SK-N-MC (cell line): ENCODE data around the gene BHLHE40.

Source experiments
- DNase-seq: peaks from one replicate; pipeline ENCODE4 v3.0.0-alpha.2; 2011; ENCODE audit warnings: low read depth, low spot score
- H3K27ac ChIP-seq: fragments of 200-600 bp; sonication (generic); 2 replicates; pipeline ENCODE4 v1.5.1; 2016; ENCODE audit warnings: mixed run types
- H3K36me3 ChIP-seq: fragments of 200-600 bp; sonication (generic); 2 replicates; pipeline ENCODE4 v1.6.1; 2017; ENCODE audit warnings: antibody characterized with exemption, low read length, mixed read lengths; ENCODE audit not compliant: insufficient read depth
- H3K4me3 ChIP-seq: fragments of 200-600 bp; sonication (generic); 2 replicates; pipeline ENCODE4 v1.5.1; 2016
- H3K9ac ChIP-seq: fragments of 200-600 bp; sonication (generic); 2 replicates; pipeline ENCODE4 v1.8.0; 2017; ENCODE audit warnings: mixed run types, mixed read lengths; ENCODE audit not compliant: insufficient read length
- H3K9me3 ChIP-seq: fragments of 200-600 bp; sonication (generic); 2 replicates; pipeline ENCODE4 v1.6.1; 2017; ENCODE audit warnings: low read depth, mild to moderate bottlenecking, antibody characterized with exemption, low read length, moderate library complexity, mixed read lengths
- EZH2 ChIP-seq: fragments of 200-600 bp; sonication (generic); IDR thresholded peaks from one replicate; pipeline ENCODE4 v1.6.1; 2017; ENCODE audit warnings: antibody characterized with exemption
- FOXP2 ChIP-seq: optimal IDR thresholded peaks from 2 replicates; pipeline ENCODE3; 2011; ENCODE audit warnings: mild to moderate bottlenecking, moderate library complexity; ENCODE audit not compliant: insufficient read depth; ENCODE audit errors: extremely low read length, control extremely low read depth
- POLR2AphosphoS5 ChIP-seq: IDR thresholded peaks from 2 replicates; pipeline ENCODE4 v1.6.1; 2012; ENCODE audit warnings: mild to moderate bottlenecking, low read depth, low read length, borderline replicate concordance

The BHLHE40 gene

DNA sequence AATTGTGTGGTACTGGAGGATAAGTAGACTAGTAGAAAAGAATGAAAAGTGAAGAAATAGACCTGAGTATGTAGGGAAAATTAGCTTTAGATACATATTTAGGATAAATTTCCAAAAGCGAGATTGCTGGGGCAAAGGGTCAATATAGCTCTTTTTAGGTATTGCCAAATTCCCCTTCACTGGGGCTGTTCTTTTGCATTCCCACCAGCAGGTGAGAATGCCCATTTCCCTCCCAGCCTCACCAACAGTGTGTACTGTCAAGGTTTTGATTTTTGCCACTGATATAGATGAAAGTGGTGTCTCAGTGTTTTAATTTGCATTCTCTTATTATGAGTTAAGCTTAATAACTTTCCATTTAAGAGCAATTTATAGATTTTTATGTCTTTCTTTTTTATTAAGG is 35.7 kb upstream of the BHLHE40 start:
- no peaks in the 10 kb centered on the region for H3K9me3 ChIP-seq
- no peak for TF ChIP-seq EZH2
- TF ChIP-seq POLR2AphosphoS5, result no peak
- no peak for TF ChIP-seq FOXP2
- no peaks in the 10 kb centered on the region for H3K36me3 ChIP-seq
- no peak overlapping the region for H3K27ac ChIP-seq
- H3K4me3 ChIP-seq, result no peak overlapping the region
- H3K9ac ChIP-seq, result no peak overlapping the region
- DNase-seq, result no peak

GRCh38 chr3:4945324-4945723 is 33.9 kb upstream of the BHLHE40 start:
- Histone ChIP-seq H3K27ac (no peak overlapping the region), H3K36me3 (no peaks in the 10 kb centered on the region), H3K9ac (no peak overlapping the region), H3K4me3 (no peak overlapping the region), H3K9me3 (no peaks in the 10 kb centered on the region)
- no peak for TF ChIP-seq POLR2AphosphoS5
- TF ChIP-seq EZH2, result no peak
- TF ChIP-seq FOXP2, result no peak
- no peak for DNase-seq

DNA sequence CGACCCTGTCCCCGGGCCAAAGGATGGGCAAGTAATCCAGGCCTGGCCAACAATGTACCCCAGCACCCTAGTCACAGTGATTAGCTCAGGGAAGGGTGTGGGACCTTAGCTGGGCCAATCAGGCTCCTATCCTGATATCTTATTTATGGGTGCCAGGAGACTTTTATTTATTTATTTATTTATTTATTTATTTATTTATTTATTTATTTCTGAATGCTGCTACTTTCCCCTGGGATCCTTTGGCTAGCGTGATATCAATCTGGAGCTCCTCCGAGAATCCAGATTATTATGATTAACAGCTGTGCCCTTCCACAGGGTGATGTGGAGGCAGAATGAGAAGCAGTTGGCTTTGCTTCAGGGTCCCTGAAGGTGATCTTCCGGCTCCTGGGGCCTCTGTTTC is 32.2 kb upstream of the BHLHE40 start:
- DNase-seq, result no peak
- H3K4me3 ChIP-seq, result no peak overlapping the region
- no peaks in the 10 kb centered on the region for H3K36me3 ChIP-seq
- TF ChIP-seq POLR2AphosphoS5 (no peak), FOXP2 (no peak), EZH2 (no peak)
- H3K9ac ChIP-seq, result no peak overlapping the region
- no peak overlapping the region for H3K27ac ChIP-seq
- H3K9me3 ChIP-seq, result no peaks in the 10 kb centered on the region

DNA sequence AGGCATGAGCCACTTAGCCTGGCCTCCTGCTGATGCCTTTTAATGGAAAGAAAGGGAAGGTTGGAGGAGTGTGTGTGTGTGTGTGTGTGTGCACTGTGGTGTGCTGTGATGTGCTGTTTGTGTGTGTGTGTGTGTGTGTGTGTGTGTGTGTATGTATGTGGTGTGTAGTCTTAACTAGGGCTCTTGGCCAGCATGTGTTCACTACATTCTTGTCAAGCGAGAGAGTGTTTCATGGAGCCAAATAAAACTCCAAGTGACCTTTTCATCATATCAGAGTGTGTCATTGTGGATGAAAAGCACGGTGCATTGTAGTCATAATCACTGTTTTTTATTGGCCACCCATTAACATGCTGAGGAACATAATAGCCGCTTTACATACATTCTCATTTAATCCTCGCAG is 30.8 kb upstream of the BHLHE40 start:
- Histone ChIP-seq H3K36me3 (no peaks in the 10 kb centered on the region), H3K9ac (no peak overlapping the region), H3K4me3 (no peak overlapping the region), H3K27ac (no peak overlapping the region), H3K9me3 (no peaks in the 10 kb centered on the region)
- no peak for DNase-seq
- TF ChIP-seq FOXP2 (no peak), POLR2AphosphoS5 (no peak)

GRCh38 chr3:4949004-4949403 is 30.2 kb upstream of the BHLHE40 start:
- H3K4me3 ChIP-seq, result no peak overlapping the region
- no peaks in the 10 kb centered on the region for H3K36me3 ChIP-seq
- TF ChIP-seq FOXP2 (no peak), EZH2 (no peak), POLR2AphosphoS5 (no peak)
- DNase-seq, result no peak
- H3K27ac ChIP-seq, result no peak overlapping the region
- no peak overlapping the region for H3K9ac ChIP-seq
- no peaks in the 10 kb centered on the region for H3K9me3 ChIP-seq

DNA sequence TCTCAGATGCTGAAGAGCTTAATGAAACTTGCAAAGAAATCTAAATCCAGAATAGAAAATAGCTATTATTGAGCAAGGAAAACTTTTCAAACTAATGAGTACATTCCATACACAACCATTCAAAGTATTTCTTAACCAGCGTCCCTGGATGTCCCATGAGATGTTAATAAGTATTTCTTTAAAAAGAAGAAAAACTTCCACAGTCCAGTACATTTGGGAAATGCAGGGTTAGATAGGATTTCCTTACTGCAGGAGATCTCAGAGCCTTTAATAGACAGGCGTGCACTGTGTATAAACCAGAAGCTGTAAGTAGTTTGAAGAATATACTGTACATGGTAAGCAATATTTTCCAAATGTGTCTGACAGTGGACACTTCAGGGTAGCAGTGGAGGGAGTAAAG is 29.6 kb upstream of the BHLHE40 start:
- no peak overlapping the region for H3K27ac ChIP-seq
- DNase-seq, result no peak

GRCh38 chr3:4950351-4950784 is 28.9 kb upstream of the BHLHE40 start:
- TF ChIP-seq FOXP2 (no peak), POLR2AphosphoS5 (no peak), EZH2 (no peak)
- H3K9ac ChIP-seq, result no peak overlapping the region
- no peaks in the 10 kb centered on the region for H3K36me3 ChIP-seq
- H3K4me3 ChIP-seq, result no peak overlapping the region
- DNase-seq, result no peak
- no peaks in the 10 kb centered on the region for H3K9me3 ChIP-seq
- no peak overlapping the region for H3K27ac ChIP-seq

More for the DNA sequence above, 29.6 kb upstream of the BHLHE40 start:
- no peak for TF ChIP-seq FOXP2
- TF ChIP-seq EZH2, result no peak
- TF ChIP-seq POLR2AphosphoS5, result no peak
- H3K9ac ChIP-seq, result no peak overlapping the region
- no peak overlapping the region for H3K4me3 ChIP-seq
- H3K36me3 ChIP-seq, result no peaks in the 10 kb centered on the region
- H3K9me3 ChIP-seq, result no peaks in the 10 kb centered on the region

GRCh38 chr3:4950948-4951347 is 28.3 kb upstream of the BHLHE40 start:
- Histone ChIP-seq H3K9me3 (no peaks in the 10 kb centered on the region), H3K9ac (no peak overlapping the region), H3K36me3 (no peaks in the 10 kb centered on the region), H3K4me3 (no peak overlapping the region), H3K27ac (no peak overlapping the region)
- no peak for DNase-seq
- TF ChIP-seq EZH2 (no peak), FOXP2 (no peak), POLR2AphosphoS5 (no peak)

GRCh38 chr3:4953119-4953518 is 26.1 kb upstream of the BHLHE40 start:
- TF ChIP-seq EZH2 (no peak), POLR2AphosphoS5 (no peak), FOXP2 (no peak)

More at GRCh38 chr3:4953119-4953518, 26.1 kb upstream of the BHLHE40 start:
- Histone ChIP-seq H3K9me3 (no peaks in the 10 kb centered on the region), H3K9ac (no peak overlapping the region), H3K36me3 (no peaks in the 10 kb centered on the region), H3K4me3 (no peak overlapping the region), H3K27ac (no peak overlapping the region)
- DNase-seq, result no peak
